GM21447 (cell line): ENCODE results near the gene FHL5.
"Not testable (repeated sequence)": the region's sequence is repeated elsewhere in the genome, so short reads cannot be mapped to it uniquely, and the experiment has no call there.

Experiments
- ATAC-seq: cut with Tn5 transposase; IDR thresholded peaks from one replicate; pipeline ENCODE4 v1.9.1; 2021; ENCODE audit not compliant: unreplicated experiment

FHL5 gene, protein sequence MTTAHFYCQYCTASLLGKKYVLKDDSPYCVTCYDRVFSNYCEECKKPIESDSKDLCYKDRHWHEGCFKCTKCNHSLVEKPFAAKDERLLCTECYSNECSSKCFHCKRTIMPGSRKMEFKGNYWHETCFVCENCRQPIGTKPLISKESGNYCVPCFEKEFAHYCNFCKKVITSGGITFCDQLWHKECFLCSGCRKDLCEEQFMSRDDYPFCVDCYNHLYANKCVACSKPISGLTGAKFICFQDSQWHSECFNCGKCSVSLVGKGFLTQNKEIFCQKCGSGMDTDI

DNA sequence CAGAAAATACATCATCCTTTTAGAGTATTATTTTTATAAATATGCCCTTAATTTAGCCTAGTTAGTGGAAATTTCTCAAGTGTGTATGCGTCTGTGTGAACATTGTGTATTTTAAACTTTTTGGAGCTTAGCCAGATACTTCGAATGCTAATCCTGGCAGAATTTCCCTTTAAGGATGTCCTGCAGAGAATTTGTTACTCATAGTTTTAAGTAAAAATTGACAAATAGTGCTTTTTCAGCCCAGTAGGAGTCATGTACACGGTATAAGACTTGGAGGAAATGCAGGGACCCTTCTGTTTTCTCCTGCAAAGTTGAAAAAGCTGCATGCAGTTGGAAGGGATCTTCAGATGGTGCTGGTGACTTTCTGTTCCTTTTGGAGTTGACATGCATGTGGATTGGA is at the start of gene FHL5:
Gene FHL5, plus strand, starts transcription at position 243 of the 400 bp plus-strand sequence. CDS start 40,486 bp downstream, outside the sequence.
- no peak for ATAC-seq

DNA sequence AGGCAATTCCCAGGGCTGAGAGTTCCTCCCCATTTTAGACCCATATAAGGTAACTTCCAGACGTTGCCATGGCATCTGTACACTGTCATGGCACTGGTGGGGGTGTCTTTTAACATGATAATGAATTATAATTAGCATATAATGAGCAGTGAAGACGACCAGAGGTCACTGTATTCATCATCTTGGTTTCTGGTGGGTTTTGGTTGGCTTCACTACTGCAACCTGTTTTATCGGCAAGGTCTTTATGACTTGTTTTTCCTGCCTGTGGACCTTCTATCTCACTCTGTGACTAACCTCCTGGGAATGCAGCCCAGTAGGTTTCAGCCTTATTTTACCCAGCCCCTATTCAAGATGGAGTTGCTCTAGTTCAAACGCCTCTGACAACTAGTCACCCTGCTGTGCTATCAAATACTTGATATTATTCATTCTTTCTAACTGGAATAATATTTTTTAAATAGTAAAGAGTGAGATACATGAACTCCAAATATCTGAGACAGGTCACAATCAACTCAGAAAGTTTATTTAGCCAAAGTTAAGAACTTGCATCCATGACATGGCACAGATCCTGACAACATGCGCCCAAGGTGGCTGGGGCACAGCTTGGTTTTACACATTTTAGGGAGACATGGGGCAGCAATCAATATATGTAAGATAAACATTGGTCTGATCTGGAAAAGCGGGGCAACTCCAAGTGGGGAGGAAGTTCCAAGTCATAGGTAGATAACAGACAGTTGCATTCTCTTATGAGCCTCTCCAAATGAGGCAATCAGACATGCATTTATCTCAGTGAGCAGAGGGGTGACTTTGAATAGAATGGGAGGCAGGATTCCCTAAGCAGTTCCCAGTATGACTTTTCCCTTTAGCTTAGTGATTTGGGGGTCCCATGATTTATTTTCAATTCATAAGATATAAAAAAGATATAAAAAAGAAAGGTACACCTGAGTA is 42.5 kb upstream of the FHL5 start:
- no peak for ATAC-seq

DNA sequence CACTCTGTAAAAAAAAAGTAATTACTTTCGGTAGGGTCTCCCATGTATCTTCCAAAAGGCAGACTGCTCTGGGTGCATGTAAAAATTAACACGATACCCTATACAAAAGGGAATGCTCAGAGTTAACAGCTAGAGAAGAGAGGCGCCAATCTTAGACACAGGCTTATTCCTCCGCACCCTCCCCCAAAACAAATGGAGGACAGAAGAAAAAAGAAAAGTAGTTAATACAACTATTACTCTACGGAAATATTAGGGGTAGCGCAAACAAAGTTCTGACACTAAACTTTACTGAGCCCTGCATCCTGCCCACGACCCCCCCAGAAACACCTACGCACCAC is 41.7 kb upstream of the FHL5 start:
- no peak for ATAC-seq

DNA sequence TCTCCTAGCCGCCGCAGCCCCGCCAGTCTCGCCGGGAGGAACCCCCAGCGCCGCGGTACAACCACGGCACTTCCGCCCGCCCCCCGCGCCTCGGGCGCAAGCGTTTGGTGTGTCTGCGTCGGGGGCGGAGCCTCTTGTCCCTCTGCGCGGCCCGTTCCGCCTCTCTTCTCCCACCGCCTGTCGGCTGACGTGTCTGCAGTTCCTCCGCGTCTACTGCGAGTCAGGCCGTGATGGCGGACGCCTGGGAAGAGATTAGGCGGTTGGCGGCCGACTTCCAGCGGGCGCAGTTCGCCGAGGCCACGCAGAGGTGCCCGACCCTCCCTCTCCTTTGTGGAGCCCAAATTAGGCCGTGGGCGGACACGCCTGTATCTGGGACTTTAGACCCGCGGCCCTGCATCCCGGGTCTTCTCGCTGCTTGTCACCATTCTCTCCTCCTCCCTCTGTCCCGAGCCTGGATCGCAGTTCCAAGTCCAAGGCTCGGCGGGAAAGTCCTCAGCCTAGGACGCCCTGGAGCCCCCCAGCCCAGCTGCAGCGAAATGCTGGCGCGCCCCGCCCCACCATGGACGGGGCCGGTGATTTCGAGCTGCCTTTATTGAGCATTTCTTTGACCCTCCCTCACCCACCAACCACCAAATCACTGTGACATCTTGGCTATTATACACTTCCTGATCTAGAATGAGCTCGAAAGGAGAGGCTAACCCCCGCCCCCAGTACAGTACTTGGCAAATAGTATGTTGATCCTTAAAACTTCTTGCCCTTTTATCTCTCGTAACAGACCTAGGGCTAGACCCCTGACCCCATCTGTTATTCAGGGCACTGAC is 41.1 kb upstream of the FHL5 start, which contains the start of gene UFL1:
Gene UFL1, plus strand, starts transcription at position 163 of the 821 bp plus-strand sequence. Its CDS starts 68 bp downstream, at position 231.
- peak; percentile 95 for ATAC-seq

DNA sequence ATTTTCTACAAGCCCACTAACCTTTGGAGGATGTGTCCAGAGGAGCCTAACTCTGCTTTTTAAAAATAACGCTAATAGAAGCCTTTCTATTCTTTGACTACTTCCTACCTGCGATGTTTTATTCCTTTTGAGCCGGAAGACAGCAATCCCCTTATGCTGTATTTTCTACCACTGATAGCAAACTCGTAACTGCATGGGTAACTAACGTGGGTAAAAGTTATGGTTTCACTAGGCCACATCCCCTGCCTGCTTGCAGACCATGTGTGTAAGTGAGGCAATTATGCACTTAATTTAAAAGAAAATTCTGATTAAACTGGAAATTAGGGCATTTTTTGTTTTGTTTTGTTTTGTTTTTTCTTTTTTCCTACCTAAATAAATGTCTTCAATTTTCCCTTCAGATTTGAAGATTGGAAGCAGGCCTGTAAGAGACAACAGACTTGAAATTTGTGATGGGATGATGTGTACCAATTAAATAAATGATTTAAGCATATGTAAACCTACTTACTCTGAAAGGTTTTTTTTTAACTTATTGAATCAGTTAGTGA is 40.4 kb upstream of the FHL5 start:
- peak; percentile 31 for ATAC-seq

DNA sequence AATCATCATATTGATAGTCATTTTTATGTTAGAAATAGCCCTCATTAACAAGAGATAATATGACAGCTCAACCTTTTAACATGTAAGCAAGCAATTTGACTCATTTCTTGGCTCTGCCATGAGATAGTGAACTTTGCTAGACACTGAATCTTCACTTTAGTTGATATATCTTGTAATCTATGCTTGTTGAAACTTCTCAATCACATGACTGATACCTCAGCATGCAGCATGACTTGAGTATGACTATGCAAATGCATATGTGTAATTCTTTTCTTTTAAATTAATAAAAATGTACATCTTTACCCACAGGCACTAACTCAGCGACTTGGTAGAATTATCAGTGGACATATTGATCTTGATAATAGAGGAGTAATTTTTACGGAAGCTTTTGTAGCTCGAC is 34.7 kb upstream of the FHL5 start:
- ATAC-seq, result no peak

DNA sequence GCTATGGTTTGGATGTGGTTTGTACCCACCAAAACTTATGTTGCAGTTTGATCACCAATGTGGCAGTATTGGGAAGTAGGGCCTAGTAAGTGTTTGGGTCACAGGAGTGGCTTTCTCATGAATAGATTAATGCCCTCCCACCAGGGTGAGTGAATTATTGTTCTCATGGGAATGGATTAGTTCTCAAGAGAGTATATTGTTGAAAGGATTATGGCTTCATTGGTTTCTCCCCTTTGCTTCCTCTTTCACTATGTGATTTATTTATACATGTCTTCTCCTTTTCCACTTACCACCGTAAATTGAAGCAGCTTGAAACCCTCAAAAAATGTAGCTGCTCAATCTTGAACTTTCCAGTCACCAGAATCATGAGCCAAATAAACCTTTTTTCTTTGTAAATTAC is 30.5 kb upstream of the FHL5 start:
- no peak for ATAC-seq

DNA sequence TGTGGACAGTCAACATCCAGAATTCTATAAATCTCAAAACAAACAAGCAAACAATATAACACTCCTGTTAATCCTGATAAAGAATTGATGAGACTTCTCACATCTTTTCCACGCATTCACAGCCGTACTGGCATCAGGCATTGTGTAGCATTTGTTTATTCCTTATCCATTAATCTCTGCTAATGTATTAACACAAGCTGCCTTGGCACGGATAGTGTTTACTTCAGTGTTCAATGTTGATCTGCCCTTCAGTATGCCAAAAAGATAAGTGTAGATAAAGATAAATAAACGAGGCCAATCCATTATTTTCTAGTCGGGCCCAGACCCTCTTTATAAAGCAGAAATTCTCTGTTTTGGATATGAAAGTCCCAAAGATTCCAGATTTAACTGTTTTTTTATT is 25.2 kb upstream of the FHL5 start:
- no peak for ATAC-seq

DNA sequence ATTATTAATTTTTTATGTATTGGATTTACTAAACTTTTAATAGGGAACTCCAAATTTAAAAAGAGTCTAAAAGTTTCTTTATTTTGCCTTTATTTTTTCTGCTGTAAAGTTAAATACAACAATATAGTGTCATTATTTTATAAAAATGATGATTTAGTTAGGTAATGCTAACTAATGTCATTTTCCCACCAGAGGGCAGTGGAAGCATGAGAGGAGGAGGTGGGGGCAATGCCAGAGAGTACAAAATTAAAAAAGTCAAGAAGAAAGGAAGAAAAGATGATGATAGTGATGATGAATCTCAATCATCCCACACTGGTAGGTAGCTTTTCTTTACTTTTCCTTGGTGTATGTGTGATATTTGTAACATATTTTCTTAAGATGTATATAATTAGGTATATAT is 20.2 kb upstream of the FHL5 start:
- ATAC-seq, result no peak

DNA sequence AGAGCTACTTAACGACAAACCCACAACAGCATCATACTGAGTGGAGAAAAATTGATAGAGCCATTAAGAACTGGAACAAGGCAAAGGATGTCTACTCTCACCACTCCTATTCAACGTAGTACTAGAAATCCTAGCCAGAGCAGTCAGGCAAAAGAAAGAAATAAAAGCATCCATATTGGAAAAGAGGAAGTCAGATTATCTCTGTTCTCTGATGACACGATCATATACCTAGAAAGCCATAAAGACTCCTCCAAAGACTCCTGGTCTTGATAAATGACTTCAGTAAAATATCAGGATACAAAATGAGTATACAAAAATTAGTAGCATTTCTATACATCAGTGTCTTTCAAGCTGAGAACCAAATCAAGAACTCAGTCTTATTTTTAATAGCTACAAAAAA is 17.0 kb upstream of the FHL5 start:
- ATAC-seq, result no peak

DNA sequence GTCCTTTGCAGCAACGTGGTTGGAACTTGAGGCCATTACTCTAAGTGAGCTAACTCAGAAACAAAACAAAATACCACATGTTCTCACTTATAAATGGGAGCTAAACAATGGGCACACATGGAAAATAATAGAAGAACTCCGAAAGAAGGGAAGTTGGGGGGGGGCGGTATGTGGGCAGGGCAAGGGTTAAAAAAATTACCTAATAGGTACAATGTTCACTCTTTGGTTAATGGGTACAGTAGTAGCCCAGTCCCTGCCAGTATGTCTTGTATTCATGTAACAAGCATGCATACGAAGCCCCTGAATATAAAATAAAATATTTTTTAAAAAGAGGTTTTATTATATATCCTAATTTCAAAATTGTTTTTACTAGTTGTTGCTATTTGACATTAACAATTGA is 15.3 kb upstream of the FHL5 start:
- ATAC-seq, result no peak

DNA sequence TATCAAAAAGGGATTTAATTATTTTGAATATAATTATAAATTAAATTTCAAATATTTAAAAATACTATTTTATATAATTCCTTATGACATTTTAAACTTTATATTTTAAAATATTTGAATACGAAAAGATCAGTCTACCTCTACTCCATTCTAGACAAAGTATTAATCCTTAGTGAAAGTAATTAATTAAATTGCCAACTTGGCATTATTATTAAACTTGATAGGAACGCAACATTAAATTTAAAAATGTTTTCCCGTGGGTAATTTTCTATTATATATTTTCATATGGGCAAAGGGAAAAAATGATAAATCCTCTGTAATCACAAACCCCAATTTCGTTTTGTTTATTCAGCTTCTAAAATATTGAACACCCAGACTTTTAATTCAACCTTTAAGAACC is 8.4 kb upstream of the FHL5 start:
- ATAC-seq, result no peak

DNA sequence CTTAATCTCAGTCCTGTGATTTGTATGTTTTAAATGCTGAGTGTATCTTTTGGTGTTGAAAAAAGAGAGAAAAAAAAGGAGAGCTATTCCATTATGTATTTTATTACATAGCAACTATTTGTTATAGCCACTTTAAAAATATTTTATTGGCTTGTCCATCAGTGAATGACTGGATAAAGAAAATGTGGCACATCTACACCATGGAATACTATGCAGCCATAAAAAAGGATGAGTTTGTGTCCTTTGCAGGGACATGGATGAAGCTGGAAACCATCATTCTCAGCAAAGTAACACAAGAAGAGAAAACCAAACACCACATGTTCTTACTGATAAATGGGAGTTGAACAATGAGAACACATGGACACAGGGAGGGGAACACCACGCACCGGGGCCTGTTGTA is 3.2 kb upstream of the FHL5 start:
- ATAC-seq, result not testable (repeated sequence)

DNA sequence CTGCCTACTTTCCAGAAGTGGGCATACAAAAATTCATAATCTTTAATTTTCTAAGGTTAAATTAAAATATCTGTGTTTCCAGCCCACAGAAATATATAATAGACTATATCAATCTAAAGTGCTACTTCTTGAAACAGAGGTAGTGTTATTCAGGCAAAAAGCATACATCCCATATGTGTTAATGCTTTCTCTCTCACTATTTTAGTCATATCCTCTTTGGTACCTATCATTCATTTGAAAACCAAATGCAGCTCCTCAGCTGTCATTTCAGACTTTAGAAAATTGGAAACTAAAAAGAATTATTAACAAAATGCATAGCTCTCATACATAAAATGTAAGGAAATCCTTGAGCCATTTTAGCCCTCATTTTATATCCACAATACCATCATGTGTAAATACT is 925 bp downstream of the FHL5 start:
- no peak for ATAC-seq

DNA sequence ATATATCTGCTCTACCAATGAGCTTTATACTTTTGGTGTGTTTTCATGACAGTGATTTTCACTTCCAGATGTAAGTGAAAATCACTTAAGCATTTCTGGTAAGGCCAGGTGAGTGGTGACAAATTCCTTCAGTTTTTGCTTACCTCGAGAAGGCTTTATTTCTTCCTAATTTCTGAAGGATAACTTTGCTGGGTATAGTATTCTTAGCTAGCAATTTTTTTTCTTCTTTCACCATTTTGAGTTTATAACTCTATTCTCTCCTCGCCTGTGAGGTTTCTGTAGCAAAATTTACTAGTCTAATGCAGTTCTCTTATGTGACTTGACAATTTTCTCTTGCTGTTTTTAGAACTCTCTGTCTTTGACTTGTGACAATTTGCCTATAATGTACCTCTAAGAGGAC is 7.1 kb downstream of the FHL5 start:
- ATAC-seq, result no peak

DNA sequence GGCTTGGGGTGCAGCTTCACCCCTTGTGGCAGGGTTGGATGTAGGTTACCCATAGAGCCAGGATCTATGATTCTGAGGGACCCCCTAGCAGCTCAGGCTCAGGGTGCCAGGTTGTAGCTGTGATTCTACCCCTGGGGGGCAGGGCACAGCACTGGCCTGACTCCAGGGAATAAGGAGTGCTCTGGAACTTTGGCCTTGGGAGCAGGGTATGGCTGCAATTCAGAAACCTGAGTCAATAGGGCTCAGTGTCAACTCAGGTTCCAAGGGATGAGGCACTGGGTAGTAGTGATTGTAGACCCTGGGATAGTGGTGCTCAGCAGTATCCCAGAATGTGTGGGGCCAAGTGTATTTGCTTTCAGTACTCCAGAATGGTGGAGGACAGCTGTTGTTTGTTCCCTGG is 8.6 kb downstream of the FHL5 start:
- no peak for ATAC-seq

DNA sequence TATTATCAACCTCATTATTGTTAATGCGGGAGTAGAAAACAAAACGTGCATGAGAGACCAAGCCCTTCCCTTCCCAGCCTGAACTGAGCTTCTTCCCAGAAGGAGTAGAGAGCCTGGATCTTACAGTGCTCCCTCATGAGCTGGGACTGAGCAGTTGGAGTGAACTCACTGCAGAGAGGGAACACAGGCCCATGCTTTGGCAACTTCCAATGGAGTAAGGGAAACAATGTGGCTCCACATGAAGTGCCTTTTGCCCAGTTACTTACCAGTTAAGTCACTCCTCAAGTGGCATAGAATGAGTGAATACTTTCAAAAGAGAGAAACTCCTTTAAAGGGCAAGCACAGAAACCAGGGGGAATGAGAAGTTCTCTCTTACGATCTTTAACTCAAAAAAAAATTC is 12.4 kb downstream of the FHL5 start:
- ATAC-seq, result no peak

DNA sequence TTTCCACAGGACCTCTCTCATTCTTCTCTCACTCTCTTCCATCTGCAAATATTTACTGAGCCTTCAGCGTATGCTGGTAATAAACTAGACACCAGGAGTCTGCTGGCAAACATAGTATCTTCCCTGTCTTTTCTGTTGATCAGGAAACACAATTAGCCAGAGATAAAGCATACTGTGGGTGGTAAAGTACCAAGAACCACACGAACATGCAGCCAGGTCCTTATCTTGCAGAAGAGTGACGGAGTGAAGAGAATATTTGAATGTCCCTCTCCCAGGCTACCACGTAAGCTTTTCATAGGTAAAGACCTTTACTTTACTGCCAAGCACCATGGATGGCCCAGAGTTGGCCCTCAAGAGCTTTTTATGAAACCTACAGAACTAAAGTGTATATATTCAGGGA is 13.3 kb downstream of the FHL5 start:
- no peak for ATAC-seq

DNA sequence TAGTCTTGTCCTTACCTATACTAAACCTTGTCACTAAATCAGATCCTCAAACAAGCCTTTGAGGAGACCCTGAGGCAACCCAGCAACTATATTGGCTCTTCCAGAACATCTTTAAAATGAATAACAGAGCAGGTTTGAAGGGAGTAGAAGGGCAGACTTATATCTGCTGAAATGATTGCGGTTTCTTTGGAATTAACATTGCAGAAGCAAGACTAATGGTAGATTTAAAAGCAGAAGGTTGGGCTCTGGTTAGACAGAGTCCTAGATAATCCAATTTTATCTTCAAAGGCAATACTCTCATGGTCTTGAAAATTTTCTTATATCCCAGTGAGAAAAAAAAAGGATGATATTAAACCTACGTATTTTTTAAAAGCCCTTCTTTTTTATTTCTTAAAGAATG is 19.1 kb downstream of the FHL5 start:
- no peak for ATAC-seq

DNA sequence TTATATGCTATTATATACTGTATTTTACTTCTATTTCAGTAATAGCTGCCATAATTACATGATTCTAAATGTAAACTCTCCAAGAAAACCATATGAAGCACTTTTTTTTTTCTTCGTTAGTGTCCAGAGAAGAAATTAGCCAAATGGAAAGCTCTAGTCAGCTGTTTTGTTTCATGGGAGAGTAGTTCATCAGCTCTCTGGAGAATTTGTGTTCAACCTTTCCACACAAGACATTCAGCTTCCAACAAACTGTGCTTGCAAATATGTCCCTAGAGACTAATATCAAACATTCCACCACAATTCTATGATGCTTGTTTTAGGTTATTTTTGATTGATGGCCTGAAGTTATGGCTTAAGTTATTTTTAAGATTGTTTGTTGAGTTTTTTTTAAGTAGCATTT is 19.5 kb downstream of the FHL5 start:
- ATAC-seq, result no peak

DNA sequence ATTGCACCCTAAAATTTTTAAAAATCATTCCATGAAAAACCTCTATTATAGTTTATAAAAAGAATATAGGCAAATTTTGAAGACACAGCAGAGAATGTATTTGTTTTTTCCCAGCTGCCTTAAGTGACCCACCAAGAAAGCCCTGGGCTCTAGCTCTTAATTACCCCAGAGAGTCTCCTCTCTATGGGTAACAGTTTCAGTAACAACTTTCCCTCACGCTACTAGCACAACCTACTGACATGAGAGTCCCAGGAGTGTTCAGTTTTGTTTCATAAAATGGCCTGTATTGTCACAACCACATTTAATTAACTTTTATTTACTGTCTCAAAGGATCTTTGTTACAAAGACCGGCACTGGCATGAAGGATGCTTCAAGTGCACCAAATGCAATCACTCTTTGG is 41.5 kb downstream of the FHL5 start:
- no peak for ATAC-seq
